Measurements from ENCODE around the gene PKD2.

DNA sequence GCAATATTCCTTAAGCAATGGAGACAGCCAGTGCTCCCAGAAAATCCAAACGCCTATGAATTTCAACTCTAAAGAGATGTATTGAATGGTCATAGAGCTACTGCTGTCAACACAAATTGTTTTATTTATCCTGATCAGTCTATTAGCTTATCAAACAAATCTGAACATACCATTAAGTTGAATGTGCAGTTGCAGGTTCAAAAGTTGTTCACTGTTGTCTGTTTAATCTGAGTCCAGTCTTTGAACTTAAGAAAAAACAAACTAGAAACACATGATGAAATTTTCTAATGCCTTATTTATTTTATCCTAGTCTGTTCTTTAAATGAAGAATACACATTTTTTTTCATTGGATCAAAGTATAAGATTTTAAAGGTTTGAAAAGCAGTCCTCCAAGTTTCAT, 73.2 kb downstream of the PKD2 start:
- no peak for TF ChIP-seq POLR2A (IDR thresholded peaks at IDR 0.05)
- TF ChIP-seq, protein P1, sequence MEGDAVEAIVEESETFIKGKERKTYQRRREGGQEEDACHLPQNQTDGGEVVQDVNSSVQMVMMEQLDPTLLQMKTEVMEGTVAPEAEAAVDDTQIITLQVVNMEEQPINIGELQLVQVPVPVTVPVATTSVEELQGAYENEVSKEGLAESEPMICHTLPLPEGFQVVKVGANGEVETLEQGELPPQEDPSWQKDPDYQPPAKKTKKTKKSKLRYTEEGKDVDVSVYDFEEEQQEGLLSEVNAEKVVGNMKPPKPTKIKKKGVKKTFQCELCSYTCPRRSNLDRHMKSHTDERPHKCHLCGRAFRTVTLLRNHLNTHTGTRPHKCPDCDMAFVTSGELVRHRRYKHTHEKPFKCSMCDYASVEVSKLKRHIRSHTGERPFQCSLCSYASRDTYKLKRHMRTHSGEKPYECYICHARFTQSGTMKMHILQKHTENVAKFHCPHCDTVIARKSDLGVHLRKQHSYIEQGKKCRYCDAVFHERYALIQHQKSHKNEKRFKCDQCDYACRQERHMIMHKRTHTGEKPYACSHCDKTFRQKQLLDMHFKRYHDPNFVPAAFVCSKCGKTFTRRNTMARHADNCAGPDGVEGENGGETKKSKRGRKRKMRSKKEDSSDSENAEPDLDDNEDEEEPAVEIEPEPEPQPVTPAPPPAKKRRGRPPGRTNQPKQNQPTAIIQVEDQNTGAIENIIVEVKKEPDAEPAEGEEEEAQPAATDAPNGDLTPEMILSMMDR (IDR thresholded peaks at IDR 0.05): no peak
- no peak for TF ChIP-seq POLR2AphosphoS5 (IDR thresholded peaks at IDR 0.05)
- no peak for TF ChIP-seq EP300 (IDR thresholded peaks at IDR 0.05)
